ENCODE measurements around the gene GNA14.

GRCh38 chr9:77475641-77476473, 172.3 kb downstream of the GNA14 start:
- no peak for TF ChIP-seq EP300 (IDR thresholded peaks at IDR 0.05)
- no peak for TF ChIP-seq CTCF (IDR thresholded peaks at IDR 0.05)
- no peak for TF ChIP-seq HMGXB4 (CRISPR knock-in tag; IDR thresholded peaks at IDR 0.05; ENCODE audit: borderline replicate concordance)
- no peak for TF ChIP-seq USF2 (IDR thresholded peaks at IDR 0.05)
- TF ChIP-seq ELK1 (IDR thresholded peaks at IDR 0.05; ENCODE audit: low read depth, low read length) = no peak
- no peak for TF ChIP-seq SMC3 (IDR thresholded peaks at IDR 0.05)
- TF ChIP-seq MAFK (IDR thresholded peaks at IDR 0.05; ENCODE audit: partially characterized antibody) = no peak
- no peak for TF ChIP-seq PBX3 (IDR thresholded peaks at IDR 0.05)
- no peak for TF ChIP-seq POLR2A (IDR thresholded peaks at IDR 0.05; ENCODE audit: low read length)
- no peak for TF ChIP-seq SREBF2 (IDR thresholded peaks at IDR 0.05)
